Esophagus squamous epithelium (tissue), 4 donors: Measurements from ENCODE around the gene NOP10.

Source experiments
- CTCF ChIP-seq, 6 experiments: fragments of 450-650 bp in 4 of 6; fragments of 200-600 bp in 2 of 6; sonication (generic) in 2 of 6; IDR thresholded peaks; one replicate each; pipeline ENCODE4 v1.5.1; 2016 to 2019; ENCODE audit warnings: antibody characterized with exemption in 6 of 6, mild to moderate bottlenecking in 4 of 6, moderate library complexity in 4 of 6
- POLR2A ChIP-seq, 4 donors: fragments of 450-650 bp; IDR thresholded peaks; one replicate each; pipeline ENCODE4 v1.6.1; 2017; ENCODE audit warnings: antibody characterized with exemption in 4 of 4, mild to moderate bottlenecking in 4 of 4, moderate library complexity in 3 of 4

GRCh38 chr15:34367101-34368081, 24.5 kb upstream of the NOP10 start, which contains the start of gene LPCAT4:
- TF ChIP-seq POLR2A (IDR thresholded peaks at IDR 0.05) (peak in 2 of 4 donors; percentile 54 to 68), CTCF (IDR thresholded peaks at IDR 0.05) (peak; percentile 91 to 98 (median 96))
